Keratinocyte (primary cell): ENCODE data around the gene IQSEC3. TPM values are rescaled to one million over a fixed set of nuclear protein-coding genes. Genes with fewer than 3 reads are reported as not detected.

Source experiments
- DNase-seq: peaks from one replicate; pipeline ENCODE4 v3.0.0-alpha.2; 2011; ENCODE audit warnings: low read depth, missing footprints, low spot score
- FAIRE-seq: peaks from 2 replicates; lab custom pipeline; 2011; peaks lifted over from hg19 to GRCh38; lab: Jason Lieb, UNC
- H2AFZ ChIP-seq: 2 replicates; pipeline ENCODE4 v1.6.0; 2012; ENCODE audit warnings: low read length, control low read depth, inconsistent platforms; ENCODE audit not compliant: control insufficient read depth
- H3K27ac ChIP-seq: 2 replicates; pipeline ENCODE4 v1.5.1; 2011; ENCODE audit warnings: low read length; ENCODE audit not compliant: control insufficient read depth, insufficient read depth
- H3K27me3 ChIP-seq: 3 replicates; pipeline ENCODE4 v1.6.0; 2011; ENCODE audit warnings: low read length; ENCODE audit not compliant: control insufficient read depth, insufficient read depth; ENCODE audit errors: extremely low read depth
- H3K36me3 ChIP-seq, 2 experiments: 2 replicates in 1 of 2; 3 replicates in 1 of 2; pipeline ENCODE4 v1.5.1; 2011; ENCODE audit warnings: low read length in 2 of 2, mild to moderate bottlenecking in 1 of 2; ENCODE audit not compliant: control insufficient read depth in 2 of 2, insufficient read depth in 2 of 2; ENCODE audit errors: extremely low read depth in 1 of 2
- H3K4me1 ChIP-seq: 3 replicates; pipeline ENCODE4 v1.5.1; 2011; ENCODE audit warnings: low read length; ENCODE audit not compliant: control insufficient read depth, insufficient read depth; ENCODE audit errors: extremely low read depth
- H3K4me2 ChIP-seq: 3 replicates; pipeline ENCODE4 v1.6.0; 2011; ENCODE audit warnings: low read depth, low read length; ENCODE audit not compliant: control insufficient read depth, insufficient read depth; ENCODE audit errors: extremely low read depth
- H3K4me3 ChIP-seq, 3 experiments: fragments of 200-600 bp in 1 of 3; sonication (generic) in 1 of 3; 2 replicates in 2 of 3; 3 replicates in 1 of 3; pipeline ENCODE4 v1.5.1; 2011 to 2016; ENCODE audit warnings: low read length in 3 of 3, mild to moderate bottlenecking in 3 of 3, control low read depth in 2 of 3, inconsistent platforms in 1 of 3, low read depth in 1 of 3, mixed read lengths in 1 of 3, mixed run types in 1 of 3, moderate library complexity in 1 of 3; ENCODE audit not compliant: control insufficient read depth in 2 of 3, insufficient read depth in 2 of 3; ENCODE audit errors: extremely low read depth in 1 of 3
- H3K79me2 ChIP-seq: 2 replicates; pipeline ENCODE4 v1.6.0; 2012; ENCODE audit warnings: low read length; ENCODE audit not compliant: control insufficient read depth, insufficient read depth
- H3K9ac ChIP-seq: 3 replicates; pipeline ENCODE4 v1.6.0; 2011; ENCODE audit warnings: low read length; ENCODE audit not compliant: control insufficient read depth, insufficient read depth; ENCODE audit errors: extremely low read depth
- H3K9me1 ChIP-seq: 3 replicates; pipeline ENCODE4 v1.6.0; 2011; ENCODE audit warnings: low read length; ENCODE audit not compliant: control insufficient read depth, insufficient read depth; ENCODE audit errors: extremely low read depth
- H3K9me3 ChIP-seq: 2 replicates; pipeline ENCODE4 v1.5.1; 2012; ENCODE audit warnings: low read depth, low read length; ENCODE audit not compliant: control insufficient read depth
- H4K20me1 ChIP-seq: 3 replicates; pipeline ENCODE4 v1.6.0; 2011; ENCODE audit warnings: low read length; ENCODE audit not compliant: control insufficient read depth, insufficient read depth; ENCODE audit errors: extremely low read depth
- EZH2 ChIP-seq: IDR thresholded peaks from one replicate; pipeline ENCODE4 v1.6.1; 2012; ENCODE audit warnings: inconsistent platforms, mild to moderate bottlenecking, low read length, moderate library complexity
- dilution Hi-C: fragments of 300-500 bp; cut with MboI; formaldehyde crosslinking; loops from one replicate; pipeline ENCODE4 v1.7.0; 2020; ENCODE audit warnings: low sequenced_read_pairs; ENCODE audit not compliant: extremely low pct_ligation_motif_present
- polyA plus RNA-seq, 5 experiments: library from polyadenylated mRNA; depleted of rRNA in 3 of 5; stranded (reverse) in 3 of 5; stranded (forward) in 1 of 5; unstranded in 1 of 5; fragments of >200 nt; gene quantifications; 1 replicate in 1 of 5; 2 replicates in 3 of 5; 3 replicates in 1 of 5; pipeline versions ENCODE4 v1.2.1 to v1.2.3, GENCODE V29; 2011 to 2012; ENCODE audit warnings: missing spikeins in 2 of 5, low read depth in 1 of 5, low replicate concordance in 1 of 5
- TF ChIP-seq, protein P1 (sequence below), 3 experiments: IDR thresholded peaks in 1 of 3; conservative IDR thresholded peaks in 1 of 3; optimal IDR thresholded peaks in 1 of 3; 2 replicates in 2 of 3; 3 replicates in 1 of 3; pipeline versions ENCODE3 to v1.5.1; 2011; ENCODE audit warnings: low read length in 3 of 3, mild to moderate bottlenecking in 3 of 3, moderate library complexity in 2 of 3, control low read depth in 1 of 3, inconsistent platforms in 1 of 3; ENCODE audit not compliant: insufficient read depth in 2 of 3; ENCODE audit errors: extremely low read depth in 1 of 3

Gene IQSEC3
- polyA plus RNA-seq, 1 donor (not counting 4 experiments of a cell fraction or from before 2014, with no cell fraction given) = not detected

DNA sequence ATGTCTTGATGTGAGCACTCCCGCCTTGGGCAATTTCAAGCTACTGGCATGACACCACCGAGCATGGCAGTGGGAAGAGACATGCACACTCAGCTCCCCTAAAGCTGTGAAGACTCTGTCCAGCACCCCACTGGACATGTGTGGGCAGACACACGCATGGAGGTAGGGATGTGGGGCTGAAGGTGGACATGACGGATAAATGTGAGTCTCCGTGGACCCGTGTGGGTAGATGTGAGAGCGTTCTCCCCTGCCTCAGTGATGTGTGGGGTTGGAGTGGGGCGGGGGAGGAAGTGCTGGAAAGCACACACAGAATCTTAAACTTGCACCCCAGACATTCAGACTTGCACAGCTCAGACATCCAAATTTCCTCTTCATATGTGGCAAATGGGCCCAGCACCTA lies 134.8 kb downstream of the IQSEC3 start:
- no peak for TF ChIP-seq EZH2
- TF ChIP-seq, protein P1, sequence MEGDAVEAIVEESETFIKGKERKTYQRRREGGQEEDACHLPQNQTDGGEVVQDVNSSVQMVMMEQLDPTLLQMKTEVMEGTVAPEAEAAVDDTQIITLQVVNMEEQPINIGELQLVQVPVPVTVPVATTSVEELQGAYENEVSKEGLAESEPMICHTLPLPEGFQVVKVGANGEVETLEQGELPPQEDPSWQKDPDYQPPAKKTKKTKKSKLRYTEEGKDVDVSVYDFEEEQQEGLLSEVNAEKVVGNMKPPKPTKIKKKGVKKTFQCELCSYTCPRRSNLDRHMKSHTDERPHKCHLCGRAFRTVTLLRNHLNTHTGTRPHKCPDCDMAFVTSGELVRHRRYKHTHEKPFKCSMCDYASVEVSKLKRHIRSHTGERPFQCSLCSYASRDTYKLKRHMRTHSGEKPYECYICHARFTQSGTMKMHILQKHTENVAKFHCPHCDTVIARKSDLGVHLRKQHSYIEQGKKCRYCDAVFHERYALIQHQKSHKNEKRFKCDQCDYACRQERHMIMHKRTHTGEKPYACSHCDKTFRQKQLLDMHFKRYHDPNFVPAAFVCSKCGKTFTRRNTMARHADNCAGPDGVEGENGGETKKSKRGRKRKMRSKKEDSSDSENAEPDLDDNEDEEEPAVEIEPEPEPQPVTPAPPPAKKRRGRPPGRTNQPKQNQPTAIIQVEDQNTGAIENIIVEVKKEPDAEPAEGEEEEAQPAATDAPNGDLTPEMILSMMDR (optimal IDR thresholded peaks at IDR 0.05 in 1 of 3, IDR thresholded peaks at IDR 0.05 in 1 of 3, conservative IDR thresholded peaks at IDR 0.05 in 1 of 3; ENCODE audit: extremely low read depth in 1 of 3, insufficient read depth in 2 of 3, low read length in 3 of 3) = no peak
- Histone ChIP-seq H3K27ac (no peak overlapping the region), H3K9me3 (no peaks in the 10 kb centered on the region), H4K20me1 (no peaks in the 10 kb centered on the region), H3K4me1 (no peaks in the 10 kb centered on the region), H3K4me3 (no peak overlapping the region), H3K9me1 (no peaks in the 10 kb centered on the region), H3K4me2 (no peak overlapping the region), H3K36me3 (no peaks in the 10 kb centered on the region), H3K27me3 (peaks cover 59% of the 10 kb centered on the region), H3K79me2 (no peaks in the 10 kb centered on the region), H3K9ac (no peak overlapping the region), H2AFZ (no peak overlapping the region)
- dilution Hi-C loops = no loop called here
- FAIRE-seq = no peak
- DNase-seq = no peak

- no peaks in the 10 kb centered on the region for H4K20me1 ChIP-seq
- peaks cover 59% of the 10 kb centered on the region for H3K27me3 ChIP-seq
- FAIRE-seq = no peak
- H3K27ac ChIP-seq = no peak overlapping the region
- H3K9me1 ChIP-seq = no peaks in the 10 kb centered on the region
- no peak overlapping the region for H3K4me3 ChIP-seq
- dilution Hi-C loops = no loop called here
- H3K4me1 ChIP-seq = no peaks in the 10 kb centered on the region
- H3K9ac ChIP-seq = no peak overlapping the region
- H3K79me2 ChIP-seq = no peaks in the 10 kb centered on the region
- TF ChIP-seq, protein P1 (optimal IDR thresholded peaks at IDR 0.05 in 1 of 3, IDR thresholded peaks at IDR 0.05 in 1 of 3, conservative IDR thresholded peaks at IDR 0.05 in 1 of 3; ENCODE audit: extremely low read depth in 1 of 3, insufficient read depth in 2 of 3, low read length in 3 of 3) = no peak
- no peak for TF ChIP-seq EZH2
- no peaks in the 10 kb centered on the region for H3K36me3 ChIP-seq
- no peak overlapping the region for H3K4me2 ChIP-seq
- H3K9me3 ChIP-seq = no peaks in the 10 kb centered on the region
- DNase-seq = no peak
- H2AFZ ChIP-seq = no peak overlapping the region
Observed at GRCh38 chr12:202081-202731, 135.6 kb downstream of the IQSEC3 start.
